GM18519 (cell line): ENCODE data around the gene C6orf47.
A peak's percentile ranks its signal among the peaks of the same experiment; 100 is the strongest.

ENCODE experiments used
- ATAC-seq: cut with Tn5 transposase; IDR thresholded peaks from one replicate; pipeline ENCODE4 v1.9.1; 2021; ENCODE audit warnings: mild to moderate bottlenecking, moderate library complexity; ENCODE audit not compliant: unreplicated experiment, low FRiP score

C6orf47 gene

GRCh38 chr6:31636698-31637596 lies 23.6 kb downstream of the C6orf47 start:
- ATAC-seq, result no peak

- no peak for ATAC-seq
Measured at GRCh38 chr6:31634969-31635575, 25.5 kb downstream of the C6orf47 start.

GRCh38 chr6:31634131-31634530 lies 26.4 kb downstream of the C6orf47 start:
- no peak for ATAC-seq

- no peak for ATAC-seq
Measured at GRCh38 chr6:31633447-31633846, 27.1 kb downstream of the C6orf47 start.

GRCh38 chr6:31632279-31632946 lies 28.2 kb downstream of the C6orf47 start:
- ATAC-seq, result no peak

- ATAC-seq, result no peak
Measured at GRCh38 chr6:31631681-31632278, 28.8 kb downstream of the C6orf47 start.

- no peak for ATAC-seq
Measured at GRCh38 chr6:31631209-31631608, 29.4 kb downstream of the C6orf47 start.

GRCh38 chr6:31630177-31630934 lies 30.2 kb downstream of the C6orf47 start:
- no peak for ATAC-seq

GRCh38 chr6:31629014-31629413 lies 31.6 kb downstream of the C6orf47 start:
- no peak for ATAC-seq

- ATAC-seq, result no peak
Measured at GRCh38 chr6:31627690-31628287, 32.8 kb downstream of the C6orf47 start.

GRCh38 chr6:31626952-31627351 lies 33.6 kb downstream of the C6orf47 start:
- ATAC-seq, result no peak

- ATAC-seq, result no peak
Measured at GRCh38 chr6:31624070-31624469, 36.5 kb downstream of the C6orf47 start.

GRCh38 chr6:31622684-31623091 lies 37.9 kb downstream of the C6orf47 start:
- no peak for ATAC-seq

- ATAC-seq, result no peak
Measured at GRCh38 chr6:31621991-31622390, 38.6 kb downstream of the C6orf47 start.

- ATAC-seq, result no peak
Measured at GRCh38 chr6:31621320-31621939, 39.1 kb downstream of the C6orf47 start.

GRCh38 chr6:31620586-31621319 lies 39.8 kb downstream of the C6orf47 start, which contains the start of gene PRRC2A:
PRRC2A (plus strand) TSS chr6:31620715; CDS start chr6:31622790, 2,075 bp downstream.
- peak; percentile 31 for ATAC-seq

GRCh38 chr6:31619805-31620585 lies 40.6 kb downstream of the C6orf47 start:
- ATAC-seq, result peak; percentile 47

GRCh38 chr6:31617010-31617409 lies 43.6 kb downstream of the C6orf47 start:
- no peak for ATAC-seq
